HEK293 (cell line): ENCODE results near the gene HASPIN.

Experiments used
- CTCF ChIA-PET: fragments of 350-600 bp; formaldehyde crosslinking; extraction: SDS; loops from one replicate; lab custom pipeline; 2021; ENCODE audit warnings: antibody characterized with exemption; lab: Yijun Ruan, JAX
- POLR2A ChIA-PET: fragments of 300-600 bp; formaldehyde crosslinking; extraction: SDS; loops from one replicate; lab custom pipeline; 2020; ENCODE audit warnings: antibody characterized with exemption, inconsistent platforms; lab: Yijun Ruan, JAX
- H3K27ac ChIP-seq: fragments of 200-500 bp; sonication (Bioruptor generic); 2 replicates; pipeline ENCODE4 v1.5.1; 2014; ENCODE audit warnings: low read depth, low read length, control low read depth, inconsistent platforms; ENCODE audit errors: extremely low read depth
- H3K36me3 ChIP-seq, 2 experiments: fragments of 200-500 bp in 1 of 2; sonication (Bioruptor generic) in 1 of 2; 1 replicate in 1 of 2; 2 replicates in 1 of 2; pipeline ENCODE4 v1.5.1; 2014 to 2017; ENCODE audit warnings: inconsistent platforms in 2 of 2, low read length in 2 of 2; ENCODE audit not compliant: control insufficient read depth in 2 of 2, insufficient read depth in 1 of 2
- H3K4me1 ChIP-seq: fragments of 200-500 bp; sonication (Bioruptor generic); 2 replicates; pipeline ENCODE4 v1.5.1; 2014; ENCODE audit warnings: mild to moderate bottlenecking, low read length, inconsistent platforms; ENCODE audit not compliant: control insufficient read depth, insufficient read depth
- H3K4me3 ChIP-seq: 2 replicates; pipeline ENCODE4 v1.5.1; 2011; ENCODE audit warnings: low read depth, mild to moderate bottlenecking, control low read depth, low read length, moderate library complexity
- H3K9me3 ChIP-seq: fragments of 200-500 bp; sonication (Bioruptor generic); 2 replicates; pipeline ENCODE4 v1.5.1; 2014; ENCODE audit warnings: low read depth, low read length, inconsistent platforms; ENCODE audit not compliant: control insufficient read depth, insufficient read depth
- BCL11A ChIP-seq: fragments of 450-650 bp; formaldehyde crosslinking; IDR thresholded peaks from 2 replicates; pipeline ENCODE4 v1.5.1; 2016; ENCODE audit warnings: low read depth, missing biosample characterization, missing genetic modification characterization
- GLI2 ChIP-seq: fragments of 450-650 bp; formaldehyde crosslinking; IDR thresholded peaks from 2 replicates; pipeline ENCODE4; 2017; ENCODE audit warnings: missing biosample characterization, missing genetic modification characterization, low read depth, borderline replicate concordance
- GLIS2 ChIP-seq: fragments of 450-650 bp; formaldehyde crosslinking; IDR thresholded peaks from 2 replicates; pipeline ENCODE4 v1.5.1; 2016; ENCODE audit warnings: missing biosample characterization, missing genetic modification characterization
- KLF9 ChIP-seq: fragments of 450-650 bp; formaldehyde crosslinking; IDR thresholded peaks from 2 replicates; pipeline ENCODE4 v1.5.1; 2016; ENCODE audit warnings: missing biosample characterization, missing genetic modification characterization, low read depth
- ZBTB1 ChIP-seq: fragments of 450-650 bp; formaldehyde crosslinking; IDR thresholded peaks from 2 replicates; pipeline ENCODE4 v1.5.1; 2016; ENCODE audit warnings: missing biosample characterization, missing genetic modification characterization
- ZBTB20 ChIP-seq: fragments of 450-650 bp; formaldehyde crosslinking; IDR thresholded peaks from 2 replicates; pipeline ENCODE4 v1.5.1; 2016; ENCODE audit warnings: missing biosample characterization, missing genetic modification characterization
- ZBTB48 ChIP-seq: fragments of 450-650 bp; formaldehyde crosslinking; IDR thresholded peaks from 2 replicates; pipeline ENCODE4 v1.5.1; 2016; ENCODE audit warnings: missing biosample characterization, missing genetic modification characterization
- ZEB2 ChIP-seq: fragments of 450-650 bp; formaldehyde crosslinking; IDR thresholded peaks from 2 replicates; pipeline ENCODE4 v1.5.1; 2016; ENCODE audit warnings: missing biosample characterization, missing genetic modification characterization
- ZFHX2 ChIP-seq: fragments of 450-650 bp; formaldehyde crosslinking; conservative IDR thresholded peaks from 2 replicates; pipeline ENCODE4 v1.5.1; 2016; ENCODE audit warnings: missing biosample characterization, missing genetic modification characterization
- ZFP41 ChIP-seq: fragments of 450-650 bp; formaldehyde crosslinking; IDR thresholded peaks from 2 replicates; pipeline ENCODE4 v1.5.1; 2016; ENCODE audit warnings: missing biosample characterization, missing genetic modification characterization, borderline replicate concordance
- ZNF146 ChIP-seq: fragments of 450-650 bp; formaldehyde crosslinking; IDR thresholded peaks from 2 replicates; pipeline ENCODE4 v1.5.1; 2016; ENCODE audit warnings: missing biosample characterization, missing genetic modification characterization
- ZNF175 ChIP-seq: fragments of 450-650 bp; formaldehyde crosslinking; IDR thresholded peaks from 2 replicates; pipeline ENCODE4 v1.5.1; 2016; ENCODE audit warnings: missing biosample characterization, missing genetic modification characterization
- ZNF202 ChIP-seq: fragments of 450-650 bp; formaldehyde crosslinking; IDR thresholded peaks from 2 replicates; pipeline ENCODE4 v1.5.1; 2016; ENCODE audit warnings: missing biosample characterization, missing genetic modification characterization, borderline replicate concordance
- ZNF211 ChIP-seq: fragments of 450-650 bp; formaldehyde crosslinking; IDR thresholded peaks from 2 replicates; pipeline ENCODE4 v1.5.1; 2016; ENCODE audit warnings: low read depth, missing biosample characterization, missing genetic modification characterization
- ZNF302 ChIP-seq: fragments of 450-650 bp; formaldehyde crosslinking; IDR thresholded peaks from 2 replicates; pipeline ENCODE4 v1.5.1; 2016; ENCODE audit warnings: missing biosample characterization, missing genetic modification characterization, low read depth
- ZNF341 ChIP-seq: fragments of 450-650 bp; formaldehyde crosslinking; IDR thresholded peaks from 2 replicates; pipeline ENCODE4; 2016; ENCODE audit warnings: low read depth, missing biosample characterization, missing genetic modification characterization
- ZNF350 ChIP-seq: fragments of 450-650 bp; formaldehyde crosslinking; IDR thresholded peaks from 2 replicates; pipeline ENCODE4 v1.5.0; 2017; ENCODE audit warnings: missing biosample characterization, mild to moderate bottlenecking, missing genetic modification characterization
- ZNF404 ChIP-seq: fragments of 450-650 bp; formaldehyde crosslinking; IDR thresholded peaks from 2 replicates; pipeline ENCODE4 v1.5.1; 2017; ENCODE audit warnings: missing biosample characterization, missing genetic modification characterization
- ZNF514 ChIP-seq: fragments of 450-650 bp; formaldehyde crosslinking; IDR thresholded peaks from 2 replicates; pipeline ENCODE4 v1.5.1; 2016; ENCODE audit warnings: missing biosample characterization, missing genetic modification characterization
- ZNF521 ChIP-seq: fragments of 450-650 bp; formaldehyde crosslinking; IDR thresholded peaks from 2 replicates; pipeline ENCODE4 v1.5.1; 2017; ENCODE audit warnings: missing biosample characterization, mild to moderate bottlenecking, missing genetic modification characterization
- ZNF548 ChIP-seq: fragments of 450-650 bp; formaldehyde crosslinking; IDR thresholded peaks from 2 replicates; pipeline ENCODE4 v1.5.1; 2016; ENCODE audit warnings: missing biosample characterization, missing genetic modification characterization
- ZNF585B ChIP-seq: fragments of 450-650 bp; formaldehyde crosslinking; IDR thresholded peaks from 2 replicates; pipeline ENCODE4 v1.5.1; 2016; ENCODE audit warnings: missing biosample characterization, missing genetic modification characterization
- ZSCAN16 ChIP-seq: fragments of 450-650 bp; formaldehyde crosslinking; IDR thresholded peaks from 2 replicates; pipeline ENCODE4 v1.5.1; 2016; ENCODE audit warnings: missing biosample characterization, missing genetic modification characterization
- TF ChIP-seq, protein P1 (sequence below): fragments of 450-650 bp; formaldehyde crosslinking; IDR thresholded peaks from 2 replicates; pipeline ENCODE4 v1.5.1; 2016; ENCODE audit warnings: missing biosample characterization, missing genetic modification characterization
- TF ChIP-seq, protein P2 (sequence below): fragments of 450-650 bp; formaldehyde crosslinking; IDR thresholded peaks from 2 replicates; pipeline ENCODE4 v1.5.1; 2016; ENCODE audit warnings: missing biosample characterization, missing genetic modification characterization, borderline replicate concordance
- TF ChIP-seq, protein P3 (sequence below): fragments of 450-650 bp; formaldehyde crosslinking; IDR thresholded peaks from 2 replicates; pipeline ENCODE4 v1.5.1; 2016; ENCODE audit warnings: missing biosample characterization, missing genetic modification characterization
- TF ChIP-seq, protein P4 (sequence below): fragments of 450-650 bp; formaldehyde crosslinking; IDR thresholded peaks from 2 replicates; pipeline ENCODE4 v1.5.1; 2016; ENCODE audit warnings: missing biosample characterization, missing genetic modification characterization

The HASPIN gene

DNA sequence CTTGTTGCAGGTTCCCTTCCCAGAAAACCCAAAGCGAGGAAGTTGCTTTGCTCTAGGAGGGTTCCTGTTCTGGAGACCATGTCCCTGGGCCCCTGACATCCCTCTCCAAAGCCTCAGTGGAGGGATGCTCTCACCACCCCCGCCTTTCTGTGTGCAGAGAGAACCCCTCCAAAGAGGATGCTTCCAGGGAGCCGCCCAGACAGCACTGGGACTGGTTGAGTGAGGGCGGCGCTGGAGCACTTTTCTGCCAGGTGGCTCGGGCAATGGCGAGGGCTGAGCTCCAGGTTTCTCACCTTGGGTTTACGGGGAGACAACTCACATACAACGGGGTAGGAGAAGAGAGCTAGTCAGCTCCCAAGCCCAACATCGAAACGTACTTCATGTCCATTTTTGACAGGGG lies 47.8 kb upstream of the HASPIN start:
- H3K4me1 ChIP-seq: no peaks in the 10 kb centered on the region
- TF ChIP-seq GLI2 (tag by site-specific recombination): no peak
- no peak for TF ChIP-seq ZNF548 (tag by site-specific recombination)
- no peak for TF ChIP-seq GLIS2 (tag by site-specific recombination)
- no peak for TF ChIP-seq ZSCAN16 (tag by site-specific recombination)
- TF ChIP-seq ZNF202 (tag by site-specific recombination): no peak
- no peak for TF ChIP-seq ZNF585B (tag by site-specific recombination)
- TF ChIP-seq, protein P1, sequence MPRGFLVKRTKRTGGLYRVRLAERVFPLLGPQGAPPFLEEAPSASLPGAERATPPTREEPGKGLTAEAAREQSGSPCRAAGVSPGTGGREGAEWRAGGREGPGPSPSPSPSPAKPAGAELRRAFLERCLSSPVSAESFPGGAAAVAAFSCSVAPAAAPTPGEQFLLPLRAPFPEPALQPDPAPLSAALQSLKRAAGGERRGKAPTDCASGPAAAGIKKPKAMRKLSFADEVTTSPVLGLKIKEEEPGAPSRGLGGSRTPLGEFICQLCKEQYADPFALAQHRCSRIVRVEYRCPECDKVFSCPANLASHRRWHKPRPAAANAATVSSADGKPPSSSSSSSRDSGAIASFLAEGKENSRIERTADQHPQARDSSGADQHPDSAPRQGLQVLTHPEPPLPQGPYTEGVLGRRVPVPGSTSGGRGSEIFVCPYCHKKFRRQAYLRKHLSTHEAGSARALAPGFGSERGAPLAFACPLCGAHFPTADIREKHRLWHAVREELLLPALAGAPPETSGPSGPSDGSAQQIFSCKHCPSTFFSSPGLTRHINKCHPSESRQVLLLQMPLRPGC (tag by site-specific recombination): no peak
- no peak for TF ChIP-seq ZNF350 (tag by site-specific recombination)
- TF ChIP-seq ZNF514: no peak
- TF ChIP-seq ZNF404 (tag by site-specific recombination): no peak
- TF ChIP-seq ZFP41 (tag by site-specific recombination): no peak
- TF ChIP-seq ZBTB48 (tag by site-specific recombination): no peak
- CTCF ChIA-PET: interaction anchor here (0.6 to 0.7 kb wide), 3 partner anchors 22 to 187 kb away, joined by 3 to 4 read pairs (median 3); no protein-coding TSS in a partner anchor
- H3K36me3 ChIP-seq: peaks cover 3 to 6% of the 10 kb centered on the region in 2 experiments; a peak in 2 of 3 replicates
- H3K4me3 ChIP-seq: no peak overlapping the region
- no peak overlapping the region for H3K27ac ChIP-seq
- POLR2A ChIA-PET: no interaction called here
- H3K9me3 ChIP-seq: no peaks in the 10 kb centered on the region

DNA sequence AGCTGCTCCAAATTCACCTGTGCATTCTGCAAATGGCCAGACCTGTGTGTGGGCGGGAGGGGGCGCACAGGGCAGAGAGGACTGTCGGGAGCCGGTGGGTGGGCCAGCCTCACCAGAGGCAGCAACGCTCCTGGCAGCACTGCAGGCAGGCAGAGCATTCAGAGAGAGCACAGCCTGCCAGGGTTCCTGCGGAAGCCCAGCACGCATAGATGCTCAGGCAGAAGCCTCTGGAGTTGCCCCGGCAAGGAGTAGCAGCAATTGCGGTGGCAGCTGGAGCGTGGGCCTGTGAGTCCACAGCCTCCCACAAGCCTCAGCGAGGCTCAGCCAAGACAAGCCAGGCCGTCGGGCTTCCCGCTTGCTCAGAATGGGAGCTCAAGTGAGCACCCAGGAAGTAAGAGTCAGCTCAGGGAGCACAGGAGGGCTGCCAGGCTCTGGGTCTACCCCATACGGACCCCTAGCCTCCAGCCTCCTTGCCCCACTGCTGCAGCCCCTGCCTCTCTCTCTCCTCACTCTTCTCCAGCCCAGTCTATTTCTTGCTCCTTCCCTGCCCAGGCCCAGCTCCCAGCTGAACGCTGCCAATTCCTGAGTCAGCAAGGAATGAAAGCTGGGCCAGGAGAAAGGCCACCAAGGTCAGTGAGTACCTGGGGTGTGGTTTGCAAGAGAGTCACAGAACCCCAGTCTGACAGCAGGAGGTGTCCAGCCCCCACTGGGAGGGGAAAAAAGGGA lies 45.4 kb upstream of the HASPIN start:
- CTCF ChIA-PET: interaction anchor here (0.6 to 1.7 kb wide), 3 partner anchors 11 to 59 kb away, joined by 4 to 7 read pairs (median 4); no protein-coding TSS in a partner anchor
- H3K4me1 ChIP-seq: no peaks in the 10 kb centered on the region
- no peaks in the 10 kb centered on the region for H3K9me3 ChIP-seq
- H3K36me3 ChIP-seq: no peaks in the 10 kb centered on the region
- H3K4me3 ChIP-seq: no peak overlapping the region
- POLR2A ChIA-PET: interaction anchor here (0.5 to 1.6 kb wide), 3 partner anchors 9 to 596 kb away, joined by 3 to 4 read pairs (median 3); partner anchors contain the start of genes CTNS, EMC6 and SHPK
- no peak overlapping the region for H3K27ac ChIP-seq
- TF ChIP-seq, protein P2, sequence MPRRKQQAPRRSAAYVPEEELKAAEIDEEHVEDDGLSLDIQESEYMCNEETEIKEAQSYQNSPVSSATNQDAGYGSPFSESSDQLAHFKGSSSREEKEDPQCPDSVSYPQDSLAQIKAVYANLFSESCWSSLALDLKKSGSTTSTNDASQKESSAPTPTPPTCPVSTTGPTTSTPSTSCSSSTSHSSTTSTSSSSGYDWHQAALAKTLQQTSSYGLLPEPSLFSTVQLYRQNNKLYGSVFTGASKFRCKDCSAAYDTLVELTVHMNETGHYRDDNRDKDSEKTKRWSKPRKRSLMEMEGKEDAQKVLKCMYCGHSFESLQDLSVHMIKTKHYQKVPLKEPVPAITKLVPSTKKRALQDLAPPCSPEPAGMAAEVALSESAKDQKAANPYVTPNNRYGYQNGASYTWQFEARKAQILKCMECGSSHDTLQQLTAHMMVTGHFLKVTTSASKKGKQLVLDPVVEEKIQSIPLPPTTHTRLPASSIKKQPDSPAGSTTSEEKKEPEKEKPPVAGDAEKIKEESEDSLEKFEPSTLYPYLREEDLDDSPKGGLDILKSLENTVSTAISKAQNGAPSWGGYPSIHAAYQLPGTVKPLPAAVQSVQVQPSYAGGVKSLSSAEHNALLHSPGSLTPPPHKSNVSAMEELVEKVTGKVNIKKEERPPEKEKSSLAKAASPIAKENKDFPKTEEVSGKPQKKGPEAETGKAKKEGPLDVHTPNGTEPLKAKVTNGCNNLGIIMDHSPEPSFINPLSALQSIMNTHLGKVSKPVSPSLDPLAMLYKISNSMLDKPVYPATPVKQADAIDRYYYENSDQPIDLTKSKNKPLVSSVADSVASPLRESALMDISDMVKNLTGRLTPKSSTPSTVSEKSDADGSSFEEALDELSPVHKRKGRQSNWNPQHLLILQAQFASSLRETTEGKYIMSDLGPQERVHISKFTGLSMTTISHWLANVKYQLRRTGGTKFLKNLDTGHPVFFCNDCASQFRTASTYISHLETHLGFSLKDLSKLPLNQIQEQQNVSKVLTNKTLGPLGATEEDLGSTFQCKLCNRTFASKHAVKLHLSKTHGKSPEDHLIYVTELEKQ (tag by site-specific recombination): no peak
- TF ChIP-seq ZBTB1 (tag by site-specific recombination) (no peak), ZNF146 (tag by site-specific recombination) (no peak), ZNF521 (tag by site-specific recombination) (no peak), BCL11A (tag by site-specific recombination) (no peak), ZNF175 (no peak), ZEB2 (tag by site-specific recombination) (no peak), ZNF341 (tag by site-specific recombination) (no peak), KLF9 (tag by site-specific recombination) (no peak), ZNF211 (no peak), ZBTB20 (tag by site-specific recombination) (no peak), ZFHX2 (peak; percentile 24; the same call in 1 of the 2 replicates), ZNF302 (no peak)
- TF ChIP-seq, protein P3, sequence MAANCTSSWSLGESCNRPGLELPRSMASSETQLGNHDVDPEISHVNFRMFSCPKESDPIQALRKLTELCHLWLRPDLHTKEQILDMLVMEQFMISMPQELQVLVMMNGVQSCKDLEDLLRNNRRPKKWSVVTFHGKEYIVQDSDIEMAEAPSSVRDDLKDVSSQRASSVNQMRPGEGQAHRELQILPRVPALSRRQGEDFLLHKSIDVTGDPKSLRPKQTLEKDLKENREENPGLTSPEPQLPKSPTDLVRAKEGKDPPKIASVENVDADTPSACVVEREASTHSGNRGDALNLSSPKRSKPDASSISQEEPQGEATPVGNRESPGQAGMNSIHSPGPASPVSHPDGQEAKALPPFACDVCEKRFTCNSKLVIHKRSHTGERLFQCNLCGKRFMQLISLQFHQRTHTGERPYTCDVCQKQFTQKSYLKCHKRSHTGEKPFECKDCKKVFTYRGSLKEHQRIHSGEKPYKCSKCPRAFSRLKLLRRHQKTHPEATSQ (tag by site-specific recombination): no peak
- TF ChIP-seq, protein P4, sequence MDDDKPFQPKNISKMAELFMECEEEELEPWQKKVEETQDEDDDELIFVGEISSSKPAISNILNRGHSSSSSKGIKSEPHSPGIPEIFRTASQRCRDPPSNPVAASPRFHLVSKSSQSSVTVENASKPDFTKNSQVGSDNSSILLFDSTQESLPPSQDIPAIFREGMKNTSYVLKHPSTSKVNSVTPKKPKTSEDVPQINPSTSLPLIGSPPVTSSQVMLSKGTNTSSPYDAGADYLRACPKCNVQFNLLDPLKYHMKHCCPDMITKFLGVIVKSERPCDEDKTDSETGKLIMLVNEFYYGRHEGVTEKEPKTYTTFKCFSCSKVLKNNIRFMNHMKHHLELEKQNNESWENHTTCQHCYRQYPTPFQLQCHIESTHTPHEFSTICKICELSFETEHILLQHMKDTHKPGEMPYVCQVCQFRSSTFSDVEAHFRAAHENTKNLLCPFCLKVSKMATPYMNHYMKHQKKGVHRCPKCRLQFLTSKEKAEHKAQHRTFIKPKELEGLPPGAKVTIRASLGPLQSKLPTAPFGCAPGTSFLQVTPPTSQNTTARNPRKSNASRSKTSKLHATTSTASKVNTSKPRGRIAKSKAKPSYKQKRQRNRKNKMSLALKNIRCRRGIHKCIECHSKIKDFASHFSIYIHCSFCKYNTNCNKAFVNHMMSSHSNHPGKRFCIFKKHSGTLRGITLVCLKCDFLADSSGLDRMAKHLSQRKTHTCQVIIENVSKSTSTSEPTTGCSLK (tag by site-specific recombination): no peak
